Brain microvascular endothelial cell (primary cell): ENCODE measurements around the gene RABGEF1.

Experiments used
- DNase-seq: peaks from one replicate; pipeline ENCODE4 v3.0.0-alpha.2; 2020
- H3K27ac ChIP-seq: fragments of 250-450 bp; sonication (Bioruptor Pico); 2 replicates; pipeline ENCODE4 v1.5.1; 2020; ENCODE audit warnings: mild to moderate bottlenecking, moderate library complexity
- H3K27me3 ChIP-seq: fragments of 250-450 bp; sonication (Bioruptor Pico); replicated peaks from 2 replicates; pipeline ENCODE4 v1.5.1; 2020; ENCODE audit warnings: mild to moderate bottlenecking
- H3K36me3 ChIP-seq: fragments of 250-450 bp; sonication (Bioruptor Pico); replicated peaks from 2 replicates; pipeline ENCODE4 v1.5.1; 2020; ENCODE audit warnings: mild to moderate bottlenecking
- H3K4me3 ChIP-seq: 2 replicates; pipeline ENCODE4 v1.5.1; 2011; ENCODE audit warnings: low read depth, mild to moderate bottlenecking, control low read depth, low read length, moderate library complexity
- in situ Hi-C: cut with HindIII; loops from 2 replicates; pipeline ENCODE4 v1.10.0; 2017; ENCODE audit warnings: low sequenced_read_pairs, low pct_ligation_motif_present
- TF ChIP-seq, protein P1 (sequence below): IDR thresholded peaks from 2 replicates; pipeline ENCODE4 v1.5.1; 2011; ENCODE audit warnings: low read depth, mild to moderate bottlenecking, moderate library complexity, low read length, control low read depth, inconsistent platforms; ENCODE audit errors: missing control alignments

Gene RABGEF1

DNA sequence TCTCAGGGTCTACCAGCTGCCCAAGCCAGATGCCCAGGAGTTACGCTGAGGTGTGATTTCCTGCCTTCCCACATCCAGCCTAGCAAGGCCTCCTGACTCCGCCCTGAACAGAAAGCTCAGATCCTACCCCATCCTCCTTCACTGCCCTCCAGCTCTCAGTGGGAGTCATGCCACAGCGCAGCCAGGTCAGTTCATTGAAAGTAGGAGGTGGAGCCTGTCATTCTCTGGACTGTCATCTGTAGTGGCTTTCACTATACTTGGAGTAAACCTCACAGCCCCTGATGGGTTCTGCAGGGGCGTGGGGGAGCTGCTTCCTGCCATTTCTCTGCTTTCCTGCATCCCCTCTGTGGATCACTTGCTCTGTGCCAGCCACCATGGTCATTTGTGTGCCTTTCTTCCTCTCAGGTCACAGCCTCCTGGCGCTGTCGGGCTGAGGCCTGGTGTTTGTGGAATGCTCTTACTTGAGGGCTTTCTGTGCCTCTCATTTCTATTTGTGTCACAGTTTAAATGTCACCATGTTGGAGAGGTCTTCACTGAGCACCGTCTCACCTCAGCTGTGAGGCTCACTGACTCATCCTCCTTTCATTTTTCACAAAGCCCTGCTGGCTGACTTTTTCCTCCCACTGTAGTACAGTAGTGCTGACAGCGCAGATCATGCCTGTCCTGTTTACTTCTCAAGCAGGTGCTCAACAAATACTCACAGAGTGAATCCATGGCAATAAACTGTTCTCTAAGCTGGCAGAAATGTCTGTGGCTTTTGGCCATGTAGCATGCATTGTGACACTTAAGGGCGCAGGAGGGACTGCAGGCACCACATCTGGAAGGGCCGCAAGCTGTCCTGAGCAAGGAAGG is 119.5 kb downstream of the RABGEF1 start:
- no peak overlapping the region for H3K4me3 ChIP-seq
- DNase-seq, result no peak
- H3K27me3 ChIP-seq, result no peaks in the 10 kb centered on the region

DNA sequence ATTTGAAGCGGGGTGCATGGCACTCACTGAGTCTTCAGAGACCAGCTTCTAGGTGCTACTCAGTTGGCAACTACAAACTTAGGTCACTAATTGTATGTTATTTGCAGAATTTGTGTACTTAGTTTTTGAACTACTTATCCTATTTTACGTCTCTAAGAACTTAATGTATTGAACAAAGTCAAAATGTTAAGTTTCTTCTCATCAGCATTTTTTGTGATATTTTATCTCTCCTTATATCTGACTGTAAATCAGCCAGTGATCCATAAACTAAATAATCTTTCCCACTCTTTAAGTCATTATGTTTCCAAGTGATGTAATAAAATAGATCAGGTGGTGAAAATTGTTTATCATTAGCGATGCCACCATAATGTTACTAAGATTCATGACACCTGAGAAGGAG is 120.2 kb downstream of the RABGEF1 start:
- Histone ChIP-seq H3K4me3 (no peak overlapping the region), H3K27me3 (no peaks in the 10 kb centered on the region), H3K27ac (no peak overlapping the region), H3K36me3 (no peaks in the 10 kb centered on the region)
- TF ChIP-seq, protein P1, sequence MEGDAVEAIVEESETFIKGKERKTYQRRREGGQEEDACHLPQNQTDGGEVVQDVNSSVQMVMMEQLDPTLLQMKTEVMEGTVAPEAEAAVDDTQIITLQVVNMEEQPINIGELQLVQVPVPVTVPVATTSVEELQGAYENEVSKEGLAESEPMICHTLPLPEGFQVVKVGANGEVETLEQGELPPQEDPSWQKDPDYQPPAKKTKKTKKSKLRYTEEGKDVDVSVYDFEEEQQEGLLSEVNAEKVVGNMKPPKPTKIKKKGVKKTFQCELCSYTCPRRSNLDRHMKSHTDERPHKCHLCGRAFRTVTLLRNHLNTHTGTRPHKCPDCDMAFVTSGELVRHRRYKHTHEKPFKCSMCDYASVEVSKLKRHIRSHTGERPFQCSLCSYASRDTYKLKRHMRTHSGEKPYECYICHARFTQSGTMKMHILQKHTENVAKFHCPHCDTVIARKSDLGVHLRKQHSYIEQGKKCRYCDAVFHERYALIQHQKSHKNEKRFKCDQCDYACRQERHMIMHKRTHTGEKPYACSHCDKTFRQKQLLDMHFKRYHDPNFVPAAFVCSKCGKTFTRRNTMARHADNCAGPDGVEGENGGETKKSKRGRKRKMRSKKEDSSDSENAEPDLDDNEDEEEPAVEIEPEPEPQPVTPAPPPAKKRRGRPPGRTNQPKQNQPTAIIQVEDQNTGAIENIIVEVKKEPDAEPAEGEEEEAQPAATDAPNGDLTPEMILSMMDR, result no peak
- no peak for DNase-seq
- in situ Hi-C loops, result no loop called here

More for the DNA sequence above, 119.5 kb downstream of the RABGEF1 start:
- no peak overlapping the region for H3K27ac ChIP-seq
- in situ Hi-C loops, result no loop called here
- TF ChIP-seq, protein P1, result no peak
- H3K36me3 ChIP-seq, result no peaks in the 10 kb centered on the region
